DLD1 (cell line): ENCODE data around the gene RXRA.

Experiments used
- in situ Hi-C: cut with HindIII; loops from 2 replicates; pipeline ENCODE4 v1.10.0; 2017; ENCODE audit warnings: low sequenced_read_pairs

Gene RXRA

DNA sequence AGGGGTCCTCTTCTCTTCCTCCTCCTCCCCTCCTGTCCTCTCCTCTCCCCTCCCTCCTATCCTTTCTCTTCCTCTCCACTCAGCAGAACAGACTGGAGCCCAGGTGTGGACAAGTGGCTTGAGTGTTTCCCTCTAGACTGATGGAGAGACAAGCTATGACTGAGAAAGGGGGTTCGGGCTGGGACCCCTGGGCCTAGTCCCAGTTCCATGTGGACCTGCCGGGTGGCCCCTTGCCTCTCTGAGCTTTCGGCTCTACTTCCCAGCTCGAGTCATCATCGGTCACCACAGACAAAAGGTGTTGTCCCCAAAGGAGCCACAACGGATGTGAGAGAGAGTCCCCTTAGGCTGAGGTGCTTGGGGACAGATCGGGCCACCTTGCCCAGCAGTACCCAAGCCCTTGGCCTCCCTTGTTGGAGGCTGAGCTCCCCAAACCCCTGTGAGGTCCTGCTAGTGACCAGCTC is 3.4 kb upstream of the RXRA start:
- in situ Hi-C loops, result loop anchor here (10.0 kb wide), 1 partner anchor 122 kb away; no protein-coding TSS in a partner anchor

DNA sequence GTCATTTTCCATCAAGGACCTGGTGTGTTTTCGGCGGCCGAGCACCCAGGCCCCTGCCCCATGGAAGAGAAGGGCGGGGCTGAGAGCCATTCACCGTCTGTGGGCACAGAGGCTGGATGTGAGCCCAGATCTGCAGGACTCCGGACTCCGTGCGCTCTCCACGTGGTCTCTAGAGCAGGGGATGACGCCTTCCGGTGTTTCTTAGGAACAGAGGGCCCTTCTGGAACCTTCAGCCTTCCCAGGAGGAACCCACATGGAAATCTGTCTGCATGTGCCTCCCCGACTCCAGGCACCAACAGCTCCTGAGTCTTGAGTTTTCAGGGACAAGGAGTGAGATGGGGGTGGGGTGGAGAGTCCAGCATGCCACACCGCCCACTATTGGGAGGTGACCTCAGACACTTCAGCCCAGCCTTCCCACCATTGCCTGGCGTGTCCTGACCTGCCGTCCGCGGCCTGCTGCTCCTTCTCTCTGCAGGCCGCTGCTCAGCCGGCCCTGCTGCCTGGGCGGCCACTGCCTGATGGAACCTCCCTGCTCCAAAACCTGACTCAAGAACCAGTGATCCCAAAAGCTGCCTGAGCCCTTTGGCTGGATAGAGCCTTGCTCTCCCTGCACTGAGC is 2.4 kb upstream of the RXRA start:
- in situ Hi-C loops, result loop anchor here (10.0 kb wide), 1 partner anchor 121 kb away; no protein-coding TSS in a partner anchor

DNA sequence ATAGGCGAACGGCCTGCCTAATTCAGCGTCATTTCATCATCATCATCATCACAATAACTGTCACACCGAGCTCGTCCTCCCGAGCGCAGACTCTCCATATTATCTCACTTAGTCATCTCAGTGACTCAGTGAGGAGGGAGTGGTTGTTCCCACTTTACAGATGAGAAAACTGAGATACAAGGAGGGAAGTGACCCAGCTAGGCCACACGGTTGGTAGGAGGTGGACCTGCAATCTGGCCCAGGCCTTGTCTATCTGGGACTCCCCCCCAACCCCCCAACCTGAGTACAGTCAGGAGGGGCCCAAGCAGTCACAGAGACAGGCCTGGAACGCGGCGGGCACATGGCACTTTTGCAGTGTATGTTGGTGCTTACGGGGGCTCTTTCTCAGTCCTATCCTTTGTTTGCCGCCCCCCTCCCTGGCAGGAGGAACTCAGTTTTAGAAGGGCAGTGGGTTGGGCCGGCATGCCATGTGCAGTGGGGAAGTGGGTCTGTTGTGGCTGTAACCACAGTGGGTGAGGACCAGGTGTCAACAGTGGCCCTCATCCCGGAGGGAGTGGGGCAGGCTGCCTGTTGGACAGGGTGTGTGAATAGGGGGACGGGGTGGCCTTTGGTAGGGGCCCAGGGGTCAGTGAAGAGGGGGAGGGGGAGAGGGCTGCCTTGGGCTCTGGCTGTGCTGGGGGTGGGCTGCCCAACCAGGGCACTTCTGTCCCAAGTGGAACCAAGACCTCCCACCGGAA is 1.7 kb upstream of the RXRA start:
- in situ Hi-C loops, result loop anchor here (10.0 kb wide), 1 partner anchor 120 kb away; no protein-coding TSS in a partner anchor

DNA sequence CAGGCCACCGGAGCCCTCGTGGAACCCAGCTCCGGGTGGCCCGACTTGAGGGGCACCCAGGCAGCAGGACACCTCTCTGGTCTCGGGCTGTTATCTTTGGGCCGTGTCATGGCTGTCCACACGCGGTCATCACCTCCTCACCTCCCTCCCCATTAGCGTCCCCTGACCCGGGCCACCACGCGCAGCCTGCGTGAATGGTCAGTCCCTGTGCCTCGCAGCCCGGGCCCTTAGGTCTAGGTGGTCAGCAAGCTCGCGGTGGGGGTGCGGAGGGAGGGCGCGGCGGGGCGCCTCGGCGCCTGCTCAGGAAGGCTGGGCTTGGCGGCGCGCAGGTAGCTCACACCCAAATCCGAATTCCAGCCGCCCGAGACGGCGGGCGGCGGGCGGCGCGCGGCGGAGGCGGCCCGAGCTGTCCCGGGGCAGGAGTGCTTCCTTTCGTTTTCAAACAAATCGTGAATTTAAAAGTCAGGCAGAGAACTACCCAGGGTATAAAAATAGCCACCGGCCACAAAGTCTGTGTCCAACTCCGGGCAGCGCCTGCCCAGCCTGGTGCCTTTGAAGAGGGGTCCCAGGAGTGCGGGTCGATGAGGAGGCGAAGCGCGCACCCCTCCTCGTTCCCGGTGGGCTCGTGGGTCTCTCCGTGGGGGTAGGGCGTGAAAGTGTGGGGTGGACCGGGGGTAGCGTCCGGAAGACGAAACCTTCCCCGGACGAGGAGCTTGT is 1.0 kb upstream of the RXRA start:
- in situ Hi-C loops, result loop anchor here (10.0 kb wide), 1 partner anchor 120 kb away; no protein-coding TSS in a partner anchor

DNA sequence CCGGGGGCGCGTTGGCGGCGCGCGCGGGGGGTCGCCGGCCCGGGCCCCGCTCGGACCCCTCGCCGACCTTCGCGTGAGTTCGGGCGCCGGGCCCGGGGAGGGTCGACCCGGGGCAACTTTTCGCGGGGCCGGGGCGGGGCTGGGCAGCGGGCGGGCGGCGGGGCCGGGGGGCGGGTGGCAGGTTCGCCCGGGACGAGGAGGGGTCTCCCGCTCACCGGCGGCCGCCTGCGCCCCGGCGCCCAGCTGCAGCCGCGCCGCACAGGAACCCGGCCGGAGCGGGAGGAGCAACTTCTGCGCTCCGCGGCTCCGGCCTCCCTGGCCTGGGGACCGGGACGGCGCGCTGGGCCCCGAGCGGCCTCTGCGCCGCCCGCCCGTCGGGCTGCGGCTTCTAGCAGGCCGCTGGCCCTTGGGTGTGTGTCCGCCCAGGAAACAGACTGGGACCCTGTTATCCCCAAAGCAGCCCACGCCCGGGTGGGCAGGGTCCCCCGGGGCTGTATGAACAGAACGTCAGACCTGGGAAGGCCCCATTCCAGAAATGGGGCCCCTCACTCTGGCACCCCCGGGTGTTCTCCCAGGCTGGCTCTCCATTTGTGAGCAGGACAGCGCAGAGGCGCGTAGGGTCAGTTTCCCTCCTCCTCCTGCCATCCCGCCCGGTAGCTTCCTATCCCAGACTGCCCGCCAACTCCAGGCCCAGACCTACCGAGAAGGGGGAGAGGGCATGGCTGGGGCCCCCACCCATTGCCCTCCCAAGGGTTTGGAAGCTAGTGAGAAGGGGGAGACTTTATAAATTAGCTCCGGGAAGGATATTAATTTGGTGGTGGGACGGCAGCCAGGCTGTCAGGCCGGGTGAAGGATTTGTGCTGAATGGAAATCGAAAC is 708 bp downstream of the RXRA start:
- in situ Hi-C loops, result loop anchor here (10.0 kb wide), 1 partner anchor 118 kb away; no protein-coding TSS in a partner anchor

DNA sequence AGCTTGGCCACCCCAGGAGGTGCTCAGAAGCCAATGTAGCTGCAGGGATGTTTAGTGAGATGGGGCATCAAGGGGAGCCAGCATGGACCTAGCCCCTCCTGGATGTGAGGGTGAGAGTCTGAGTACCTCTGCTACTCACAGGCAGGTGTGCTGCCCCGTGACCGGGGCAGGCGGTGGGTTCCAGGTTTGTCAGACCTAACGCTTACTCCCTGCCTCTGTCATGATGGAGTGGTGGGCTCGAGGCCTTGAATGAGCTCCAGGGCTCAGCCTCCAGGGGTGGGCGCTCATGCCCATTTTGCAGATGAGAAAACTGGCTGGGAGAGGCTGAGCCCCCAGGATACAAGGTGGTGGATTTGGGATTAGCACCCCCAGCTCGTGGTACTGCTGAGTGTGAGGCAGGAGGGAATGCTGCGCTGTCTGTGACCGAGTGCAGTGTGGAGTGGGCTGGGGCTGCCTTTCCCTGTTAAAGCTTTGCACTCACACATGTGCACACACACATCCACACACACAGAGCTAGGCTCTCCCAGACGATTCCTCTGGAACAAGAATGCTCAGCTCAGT is 1.5 kb downstream of the RXRA start:
- in situ Hi-C loops, result loop anchor here (10.0 kb wide), 1 partner anchor 117 kb away; no protein-coding TSS in a partner anchor

DNA sequence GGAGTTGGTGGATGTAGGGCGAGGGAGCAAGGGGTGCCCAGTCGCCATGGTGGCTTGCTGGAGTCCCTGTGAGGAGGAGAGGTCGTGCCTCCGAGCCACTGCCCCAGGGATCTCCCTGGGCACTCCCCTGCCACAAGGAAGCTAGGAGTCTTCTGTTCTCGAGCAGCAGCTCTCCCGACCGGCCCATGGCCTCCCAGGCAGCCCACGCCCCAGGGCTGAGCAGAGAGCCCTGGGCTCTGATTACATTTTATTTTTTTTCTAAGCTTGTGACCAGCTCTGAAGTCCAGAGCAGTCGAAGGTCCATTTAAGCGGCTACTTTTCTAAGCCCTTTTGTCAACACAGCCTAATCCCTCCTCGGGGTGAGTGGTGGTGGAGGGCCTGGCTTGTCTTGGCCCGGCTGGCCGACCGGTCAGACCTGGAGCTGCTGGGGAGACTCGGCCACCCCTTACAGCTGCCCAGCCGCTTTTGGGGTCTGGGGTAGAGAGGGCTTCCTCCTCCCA is 2.1 kb downstream of the RXRA start:
- in situ Hi-C loops, result loop anchor here (10.0 kb wide), 1 partner anchor 116 kb away; no protein-coding TSS in a partner anchor

DNA sequence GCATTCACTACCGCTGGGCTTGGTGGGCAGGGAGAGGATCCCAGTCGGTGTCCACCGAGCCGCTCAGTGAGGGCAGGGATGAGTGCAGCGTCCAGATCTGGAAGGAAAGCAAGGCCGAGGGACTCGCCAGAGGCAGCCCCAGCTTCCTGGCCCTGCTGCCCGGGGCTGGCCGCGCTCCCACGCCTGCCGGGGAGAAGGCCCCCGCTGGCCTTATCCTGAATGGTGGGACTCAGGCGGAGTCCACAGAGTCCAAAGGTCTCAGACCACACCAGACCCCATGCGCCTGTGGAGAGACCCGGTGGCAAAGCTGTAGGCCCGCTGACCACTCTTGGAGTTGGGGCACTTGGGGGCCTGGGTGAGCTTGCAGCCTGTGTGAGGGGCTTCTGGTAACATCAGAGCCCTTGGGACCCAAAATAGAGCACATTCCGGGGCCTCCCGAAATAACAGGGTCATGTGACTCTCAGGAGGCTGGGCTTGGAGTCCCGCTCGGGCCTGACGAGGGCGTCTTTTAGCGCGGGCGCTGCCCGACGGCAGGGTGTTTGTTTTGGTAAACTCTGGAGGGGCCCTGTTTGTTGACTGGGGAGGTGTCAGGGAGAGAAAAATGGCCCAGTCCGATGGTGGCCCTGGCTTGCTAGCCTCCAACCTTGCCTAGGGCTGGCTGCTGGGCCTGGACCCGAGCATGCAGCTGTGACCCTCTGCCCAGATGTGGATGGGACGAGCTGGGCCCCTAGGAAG is 2.8 kb downstream of the RXRA start:
- in situ Hi-C loops, result loop anchor here (10.0 kb wide), 1 partner anchor 116 kb away; no protein-coding TSS in a partner anchor

DNA sequence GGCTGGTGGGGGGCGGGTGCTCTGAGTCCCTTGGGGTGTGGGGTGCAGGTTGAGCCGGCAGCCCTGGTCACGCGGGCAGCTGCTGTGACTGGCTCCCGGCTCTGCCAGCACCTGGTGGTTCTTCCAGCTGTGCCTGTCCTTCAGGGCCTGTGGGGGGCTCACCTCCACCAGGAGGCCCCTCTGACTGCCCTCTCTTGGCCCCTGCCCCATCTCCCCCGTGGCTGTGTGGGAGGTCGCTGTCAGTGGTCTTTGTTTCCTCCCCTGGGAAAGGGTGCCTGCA is 3.3 kb downstream of the RXRA start:
- in situ Hi-C loops, result loop anchor here (10.0 kb wide), 1 partner anchor 115 kb away; no protein-coding TSS in a partner anchor

DNA sequence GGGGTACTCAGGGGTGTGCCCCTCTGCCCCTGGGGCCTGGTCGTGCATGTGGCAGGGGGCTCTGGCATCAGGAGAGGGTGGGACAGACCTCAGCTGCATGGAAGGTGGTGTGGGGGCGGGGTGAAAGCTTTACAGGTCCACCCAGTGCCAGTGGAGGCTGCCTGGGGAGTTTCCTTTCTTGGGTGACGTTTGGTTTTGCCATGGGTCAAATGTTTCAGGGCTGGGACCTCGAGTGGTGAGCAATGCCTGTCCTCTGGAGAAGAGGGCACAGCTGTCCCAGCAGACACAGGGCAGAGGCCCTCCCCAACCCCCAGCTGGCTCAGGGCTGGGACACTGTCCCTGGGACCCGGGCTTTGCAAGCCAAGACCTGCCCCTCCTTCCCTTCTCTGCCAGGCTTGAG is 3.6 kb downstream of the RXRA start:
- in situ Hi-C loops, result loop anchor here (10.0 kb wide), 1 partner anchor 115 kb away; no protein-coding TSS in a partner anchor

DNA sequence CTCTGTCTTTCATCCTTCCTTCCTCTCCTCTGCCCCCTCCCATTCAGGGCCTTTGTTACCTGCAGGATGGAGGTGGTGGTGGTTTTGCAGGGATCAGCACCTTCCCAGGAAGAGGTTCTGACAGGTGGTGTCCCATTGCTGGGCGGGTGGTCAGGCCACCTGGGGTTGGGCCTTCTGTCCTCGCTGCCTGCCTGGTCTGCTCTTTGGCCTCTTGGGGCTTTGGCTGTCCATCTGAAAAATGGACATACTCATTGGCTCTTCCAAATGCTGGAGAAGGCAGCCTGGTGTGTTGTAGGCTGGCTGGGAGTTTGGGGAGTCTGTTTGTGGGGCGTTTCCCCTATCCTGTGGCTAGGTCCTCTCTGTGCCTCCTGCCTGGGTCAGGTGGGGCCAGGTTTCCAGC is 4.3 kb downstream of the RXRA start:
- in situ Hi-C loops, result no loop called here

DNA sequence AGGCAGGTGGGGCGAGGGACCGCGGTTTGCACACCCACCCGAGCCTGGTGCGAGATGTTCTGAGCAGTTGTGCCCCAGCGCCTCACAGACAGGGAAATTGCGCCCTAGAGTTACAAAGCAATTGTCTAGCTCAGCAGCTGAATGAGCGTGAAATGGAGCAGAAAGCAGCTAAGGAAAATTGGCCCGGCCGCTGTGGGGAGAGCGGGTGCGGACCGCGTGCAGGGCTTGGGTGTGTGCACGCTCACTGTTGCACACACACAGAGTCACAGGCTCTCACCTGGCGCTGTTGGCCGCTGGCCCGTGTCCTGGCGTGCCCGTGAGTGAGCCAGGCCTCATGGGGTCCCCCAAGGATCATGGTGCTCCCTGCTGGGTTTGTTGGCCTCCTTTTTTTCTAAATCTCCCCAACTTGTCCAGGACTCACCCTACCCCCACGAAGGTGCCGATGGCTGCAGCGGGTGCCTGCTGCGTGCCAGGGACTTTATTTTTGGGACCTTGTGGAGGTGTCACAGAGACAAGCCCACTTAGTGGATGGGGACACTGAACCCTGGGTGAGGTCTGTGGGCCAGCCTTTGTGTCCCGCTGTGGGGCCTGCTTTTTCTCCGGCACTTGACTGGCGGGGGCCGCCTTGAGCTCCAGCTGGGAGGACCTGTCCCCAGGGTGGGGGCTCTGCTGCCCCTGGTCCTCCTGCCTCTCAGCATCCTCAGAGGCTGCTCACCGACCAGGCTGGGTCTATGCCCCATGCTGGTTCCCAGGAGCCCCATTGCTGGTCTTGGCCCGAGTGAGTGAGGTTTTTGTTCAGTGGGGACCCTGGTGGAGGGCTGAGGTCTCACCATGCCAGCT is 5.2 kb downstream of the RXRA start:
- in situ Hi-C loops, result no loop called here

DNA sequence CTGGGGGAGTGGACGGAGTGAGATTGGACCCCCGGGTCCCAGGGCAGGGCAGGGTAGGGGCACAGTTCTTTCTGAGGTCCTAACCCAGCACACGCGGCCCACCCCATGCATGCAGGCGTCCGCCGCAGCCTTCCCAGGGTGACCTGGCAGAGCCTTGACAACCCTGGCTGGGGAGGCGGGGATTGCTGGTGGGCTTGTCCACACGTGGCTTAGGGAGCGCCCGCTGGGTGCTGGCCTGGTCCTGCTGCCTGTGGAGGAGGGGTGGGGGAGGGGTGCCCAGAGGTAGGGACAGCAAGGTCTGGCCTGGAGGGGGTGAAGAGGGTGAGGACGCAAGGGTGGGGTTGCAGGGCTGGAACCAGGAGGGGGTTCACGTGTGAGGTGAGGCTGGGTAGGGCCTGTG is 6.0 kb downstream of the RXRA start:
- in situ Hi-C loops, result no loop called here

DNA sequence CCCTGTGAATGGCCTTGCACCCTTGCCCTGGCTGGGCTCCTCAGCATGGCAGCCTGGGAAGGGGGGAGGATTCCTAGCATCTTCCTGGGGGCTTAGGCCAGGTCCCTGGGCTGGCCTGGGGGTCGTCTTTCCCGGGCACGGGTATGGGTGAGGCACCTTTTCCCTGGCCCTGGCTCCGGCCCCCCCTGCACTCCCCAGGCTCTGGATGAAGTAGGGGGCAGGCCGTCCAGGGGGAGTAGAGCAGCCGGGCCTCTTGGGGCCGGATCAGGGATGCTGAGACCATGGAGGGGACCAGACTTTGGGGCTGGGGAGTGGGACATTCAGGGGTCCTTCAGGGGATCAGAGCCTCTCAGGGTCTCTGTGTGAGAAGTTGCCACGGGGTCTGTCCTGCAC is 6.6 kb downstream of the RXRA start:
- in situ Hi-C loops, result no loop called here

DNA sequence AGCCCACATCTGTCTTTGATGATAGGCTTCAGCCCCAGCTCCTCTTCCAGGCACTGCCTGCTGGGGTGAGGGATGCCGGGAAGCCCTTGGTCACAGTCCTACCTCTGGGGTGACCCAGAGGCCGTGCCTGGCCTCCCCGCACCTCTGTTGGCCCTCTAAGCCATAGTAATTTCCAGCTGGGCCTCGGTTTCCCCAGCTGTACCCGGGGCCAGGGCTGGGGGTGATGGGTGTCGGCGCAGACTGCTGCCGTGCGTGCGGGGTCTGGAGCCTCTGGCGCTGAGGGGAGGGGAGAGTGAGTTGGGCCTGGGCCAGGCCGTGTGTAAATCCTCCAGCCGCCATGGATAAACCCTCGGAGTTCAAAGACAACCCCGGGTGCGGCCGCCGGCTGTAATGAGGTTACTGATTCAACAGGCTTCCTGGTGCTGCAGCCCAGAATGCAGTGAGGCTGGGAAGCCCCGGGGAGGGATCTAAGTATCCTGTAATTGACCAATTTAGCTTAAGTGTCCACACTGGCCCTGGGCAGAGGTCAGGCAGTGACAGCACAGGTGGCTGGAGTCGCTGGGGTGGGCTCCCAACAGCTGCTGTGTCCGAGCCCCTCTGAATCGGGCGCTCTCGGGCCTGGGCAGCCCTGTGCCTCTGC is 7.1 kb downstream of the RXRA start:
- in situ Hi-C loops, result no loop called here

DNA sequence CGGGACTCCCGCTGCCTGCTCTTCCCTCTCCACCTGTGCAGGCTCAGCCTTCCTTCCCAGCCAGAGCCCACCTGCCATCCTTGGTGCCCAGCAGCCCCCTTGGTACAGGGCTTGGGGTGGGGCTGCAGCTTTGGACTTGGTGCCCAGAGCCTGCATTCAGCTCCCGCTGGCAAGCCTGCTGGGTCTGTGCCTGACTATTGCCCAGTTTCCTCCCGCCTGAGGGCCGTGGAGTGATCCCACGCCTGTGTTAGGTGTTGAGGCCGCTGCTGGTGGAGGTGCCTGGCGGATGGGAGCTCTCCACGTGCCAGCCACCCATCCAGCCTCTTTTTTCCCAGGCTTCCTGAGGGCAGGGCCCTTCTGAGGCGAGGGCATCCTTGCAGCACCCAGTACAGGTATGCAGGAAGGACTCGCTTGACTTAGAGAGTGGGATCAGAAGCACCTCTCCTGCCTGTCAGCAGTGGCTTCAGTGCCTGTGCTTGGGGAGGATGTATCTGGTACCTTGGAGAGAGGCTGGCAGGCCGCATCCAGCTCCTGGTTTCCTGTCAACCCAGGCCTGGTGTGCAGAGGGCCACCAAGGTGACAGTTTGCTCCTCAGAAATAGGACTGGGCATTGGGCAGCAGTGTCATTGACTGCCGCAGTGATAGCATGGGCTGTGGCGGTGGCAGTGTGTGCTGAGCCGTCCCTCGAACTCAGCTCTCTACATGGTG is 7.8 kb downstream of the RXRA start:
- in situ Hi-C loops, result no loop called here

DNA sequence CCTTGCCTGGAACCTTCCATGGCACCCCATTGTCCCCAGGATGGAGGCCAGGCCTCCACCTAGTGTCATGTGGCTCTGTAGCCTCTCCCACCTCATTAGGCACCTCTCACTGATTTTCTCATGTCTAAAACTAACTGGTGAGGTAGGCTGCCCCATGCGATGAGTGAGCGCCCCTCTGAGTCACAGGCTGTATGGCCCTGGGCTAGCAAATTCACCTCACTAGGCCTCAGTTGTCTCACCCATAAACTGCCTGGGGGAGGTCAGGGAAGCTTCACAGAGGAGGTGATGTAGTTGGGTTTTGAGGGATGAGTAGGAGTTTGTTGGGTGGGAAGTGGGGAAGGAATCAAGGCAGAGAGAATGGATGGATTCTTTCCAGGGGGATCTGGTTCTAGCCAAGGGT is 8.8 kb downstream of the RXRA start:
- in situ Hi-C loops, result no loop called here
